ENCODE results near the gene TMC5. TPM values are rescaled to one million over a fixed set of nuclear protein-coding genes. Genes with fewer than 3 reads are reported as not detected.

Gene TMC5
- total RNA-seq, 1 experiment from 2014 or later = not detected

GRCh38 chr16:19458722-19459379, 41.2 kb downstream of the TMC5 start:
- DNase-seq (ENCODE audit: low spot score) = no peak

GRCh38 chr16:19460397-19460796, 42.7 kb downstream of the TMC5 start:
- DNase-seq (ENCODE audit: low spot score) = no peak

GRCh38 chr16:19463468-19464315, 46.0 kb downstream of the TMC5 start:
- DNase-seq (ENCODE audit: low spot score) = no peak

- no peak for DNase-seq (ENCODE audit: low spot score)
These were observed 50.6 kb downstream of the TMC5 start for GRCh38 chr16:19468300-19468699.

GRCh38 chr16:19472482-19472881, 54.8 kb downstream of the TMC5 start:
- no peak for DNase-seq (ENCODE audit: low spot score)

- no peak for DNase-seq (ENCODE audit: low spot score)
These were observed 56.9 kb downstream of the TMC5 start for GRCh38 chr16:19474617-19475016.

GRCh38 chr16:19478505-19478904, 60.8 kb downstream of the TMC5 start:
- DNase-seq (ENCODE audit: low spot score) = no peak

- DNase-seq (ENCODE audit: low spot score) = no peak
These were observed 61.6 kb downstream of the TMC5 start for GRCh38 chr16:19479302-19479721.

- DNase-seq (ENCODE audit: low spot score) = peak; percentile 27
These were observed 63.6 kb downstream of the TMC5 start for GRCh38 chr16:19481296-19481695.

GRCh38 chr16:19481769-19482168, 64.1 kb downstream of the TMC5 start:
- no peak for DNase-seq (ENCODE audit: low spot score)

- no peak for DNase-seq (ENCODE audit: low spot score)
These were observed 64.6 kb downstream of the TMC5 start for GRCh38 chr16:19482291-19482690.

- no peak for DNase-seq (ENCODE audit: low spot score)
These were observed 66.4 kb downstream of the TMC5 start for GRCh38 chr16:19484096-19484495.

- DNase-seq (ENCODE audit: low spot score) = no peak
These were observed 67.9 kb downstream of the TMC5 start for GRCh38 chr16:19485611-19486010.

- no peak for DNase-seq (ENCODE audit: low spot score)
These were observed 68.4 kb downstream of the TMC5 start for GRCh38 chr16:19486051-19486450.

GRCh38 chr16:19486750-19487325, 69.2 kb downstream of the TMC5 start:
- no peak for DNase-seq (ENCODE audit: low spot score)

GRCh38 chr16:19488213-19488640, 70.5 kb downstream of the TMC5 start:
- DNase-seq (ENCODE audit: low spot score) = no peak

- no peak for DNase-seq (ENCODE audit: low spot score)
These were observed 72.9 kb downstream of the TMC5 start for GRCh38 chr16:19490619-19491018.

GRCh38 chr16:19497176-19497575, 79.5 kb downstream of the TMC5 start:
- DNase-seq (ENCODE audit: low spot score) = no peak

- DNase-seq (ENCODE audit: low spot score) = no peak
These were observed 81.3 kb downstream of the TMC5 start for GRCh38 chr16:19499006-19499405.

- no peak for DNase-seq (ENCODE audit: low spot score)
These were observed 81.8 kb downstream of the TMC5 start for GRCh38 chr16:19499481-19499880.

- DNase-seq (ENCODE audit: low spot score) = peak; percentile 73
These were observed 84.9 kb downstream of the TMC5 start for GRCh38 chr16:19502395-19503131.

GRCh38 chr16:19503461-19504075, 85.9 kb downstream of the TMC5 start:
- no peak for DNase-seq (ENCODE audit: low spot score)

Measured in A172 (cell line).